Measurements from ENCODE around the gene PTTG1IP2. TPM values are rescaled to one million over a fixed set of nuclear protein-coding genes. Genes with fewer than 3 reads are reported as not detected.

The PTTG1IP2 gene
- total RNA-seq, 2 experiments from 2014 or later, result not detected

DNA sequence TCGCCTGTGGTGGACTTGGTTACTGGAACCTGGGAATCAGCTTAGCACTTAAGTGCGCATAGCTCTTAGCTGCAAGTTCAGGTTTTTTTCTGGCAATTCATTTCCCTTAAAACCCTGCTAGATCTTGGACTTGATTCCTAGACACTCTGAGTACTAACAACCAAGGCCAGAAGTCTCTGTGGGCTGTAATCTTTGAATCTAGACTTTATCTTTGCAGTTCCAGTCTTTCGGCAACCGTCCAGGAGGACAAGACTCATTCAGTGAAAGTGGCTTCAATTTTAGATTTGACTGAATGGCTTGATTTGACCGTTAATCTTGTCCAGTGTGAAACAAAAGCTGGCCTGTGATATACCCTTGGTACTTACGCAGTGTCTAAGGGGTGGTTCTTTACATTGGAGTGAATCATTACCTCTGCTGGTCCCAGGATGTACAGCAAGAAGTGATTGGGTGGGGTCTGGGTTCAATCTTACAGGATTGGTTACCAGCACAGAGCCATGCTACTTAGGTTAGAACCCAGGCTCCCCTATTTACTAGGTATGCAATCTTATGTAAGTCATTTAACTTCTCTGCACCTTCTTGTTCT is 16.4 kb downstream of the PTTG1IP2 start:
- ChIA-PET CTCF (no interaction called here), POLR2A (no interaction called here)
- Mint-ChIP-seq H3K36me3 (ENCODE audit: low read depth) (no peaks in the 10 kb centered on the region), H3K4me1 (ENCODE audit: low read depth) (no peaks in the 10 kb centered on the region), H3K4me3 (no peak overlapping the region), H3K27ac (no peak overlapping the region), H3K27me3 (ENCODE audit: low read depth) (peaks cover 6% of the 10 kb centered on the region), H3K9me3 (ENCODE audit: insufficient read depth) (no peaks in the 10 kb centered on the region)
- ATAC-seq, result no peak
- DNase-seq, result no peak

- peaks cover 6% of the 10 kb centered on the region for H3K27me3 Mint-ChIP-seq (ENCODE audit: low read depth)
- ChIA-PET POLR2A (no interaction called here), CTCF (no interaction called here)
- H3K4me1 Mint-ChIP-seq (ENCODE audit: low read depth), result no peaks in the 10 kb centered on the region
- no peak for ATAC-seq
- H3K9me3 Mint-ChIP-seq (ENCODE audit: insufficient read depth), result no peaks in the 10 kb centered on the region
- DNase-seq, result no peak
- no peaks in the 10 kb centered on the region for H3K36me3 Mint-ChIP-seq (ENCODE audit: low read depth)
- no peak overlapping the region for H3K27ac Mint-ChIP-seq
- H3K4me3 Mint-ChIP-seq, result no peak overlapping the region
These were observed 18.4 kb downstream of the PTTG1IP2 start for GRCh38 chr7:90487808-90488207.

DNA sequence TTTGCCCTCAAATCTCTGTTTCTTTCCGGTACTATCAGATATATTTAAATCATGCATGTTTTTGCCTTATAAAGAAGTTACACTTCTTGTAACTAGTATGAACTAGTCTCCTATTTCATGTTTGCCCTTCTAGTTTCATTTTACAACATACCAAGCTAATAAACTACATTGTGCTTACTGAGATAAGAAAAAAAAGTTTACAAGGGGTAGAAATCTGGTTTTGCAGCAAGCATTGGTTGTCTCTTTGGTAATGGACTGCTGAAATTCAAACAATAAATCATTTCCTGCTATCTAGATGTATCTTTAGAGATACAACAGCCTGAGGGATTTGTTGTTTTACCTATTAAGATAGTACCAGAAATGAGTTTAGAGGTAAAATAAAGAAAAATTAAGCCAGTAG is 18.8 kb downstream of the PTTG1IP2 start:
- peaks cover 5% of the 10 kb centered on the region for H3K27me3 Mint-ChIP-seq (ENCODE audit: low read depth)
- ChIA-PET POLR2A (no interaction called here), CTCF (no interaction called here)
- ATAC-seq (no peak), DNase-seq (no peak)
- H3K27ac Mint-ChIP-seq, result no peak overlapping the region
- H3K4me1 Mint-ChIP-seq (ENCODE audit: low read depth), result no peaks in the 10 kb centered on the region
- no peak overlapping the region for H3K4me3 Mint-ChIP-seq
- H3K9me3 Mint-ChIP-seq (ENCODE audit: insufficient read depth), result no peaks in the 10 kb centered on the region
- H3K36me3 Mint-ChIP-seq (ENCODE audit: low read depth), result no peaks in the 10 kb centered on the region

DNA sequence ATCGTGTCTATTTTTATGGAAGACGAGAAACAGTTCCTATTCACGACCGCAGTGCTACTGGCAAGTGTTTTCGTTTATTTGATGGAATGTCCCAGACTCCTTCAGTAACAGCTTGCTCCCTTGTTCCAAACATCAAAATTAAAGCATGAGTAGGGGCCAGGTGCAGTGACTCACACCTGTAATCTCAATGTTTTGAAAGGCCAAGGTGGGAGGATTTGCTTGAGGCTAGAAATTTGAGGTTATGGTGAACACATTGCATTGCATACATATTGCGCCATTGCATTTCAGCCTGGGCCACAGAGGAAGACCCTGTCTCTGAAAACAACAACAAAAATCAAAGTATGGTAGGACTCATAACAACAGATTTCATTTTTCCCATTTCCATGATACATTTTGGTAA is 22.8 kb downstream of the PTTG1IP2 start:
- H3K27me3 Mint-ChIP-seq (ENCODE audit: low read depth), result no peaks in the 10 kb centered on the region
- no peak for ATAC-seq
- no peaks in the 10 kb centered on the region for H3K4me1 Mint-ChIP-seq (ENCODE audit: low read depth)
- no peak for DNase-seq
- no peak overlapping the region for H3K27ac Mint-ChIP-seq
- ChIA-PET POLR2A (no interaction called here), CTCF (no interaction called here)
- no peaks in the 10 kb centered on the region for H3K36me3 Mint-ChIP-seq (ENCODE audit: low read depth)
- no peaks in the 10 kb centered on the region for H3K9me3 Mint-ChIP-seq (ENCODE audit: insufficient read depth)
- no peak overlapping the region for H3K4me3 Mint-ChIP-seq

- H3K27ac Mint-ChIP-seq, result no peak overlapping the region
- no peak overlapping the region for H3K4me3 Mint-ChIP-seq
- no peaks in the 10 kb centered on the region for H3K9me3 Mint-ChIP-seq (ENCODE audit: insufficient read depth)
- H3K27me3 Mint-ChIP-seq (ENCODE audit: low read depth), result no peaks in the 10 kb centered on the region
- no peaks in the 10 kb centered on the region for H3K36me3 Mint-ChIP-seq (ENCODE audit: low read depth)
- no peaks in the 10 kb centered on the region for H3K4me1 Mint-ChIP-seq (ENCODE audit: low read depth)
- no peak for ATAC-seq
- POLR2A ChIA-PET, result interaction anchor here (0.6 kb wide), 1 partner anchor 1366 kb away, joined by 4 read pairs; no protein-coding TSS in a partner anchor
- CTCF ChIA-PET, result no interaction called here
- no peak for DNase-seq
These were observed 25.8 kb downstream of the PTTG1IP2 start for GRCh38 chr7:90495241-90495640.

- no peak overlapping the region for H3K27ac Mint-ChIP-seq
- ATAC-seq, result no peak
These were observed 33.1 kb downstream of the PTTG1IP2 start for GRCh38 chr7:90502539-90502938.

DNA sequence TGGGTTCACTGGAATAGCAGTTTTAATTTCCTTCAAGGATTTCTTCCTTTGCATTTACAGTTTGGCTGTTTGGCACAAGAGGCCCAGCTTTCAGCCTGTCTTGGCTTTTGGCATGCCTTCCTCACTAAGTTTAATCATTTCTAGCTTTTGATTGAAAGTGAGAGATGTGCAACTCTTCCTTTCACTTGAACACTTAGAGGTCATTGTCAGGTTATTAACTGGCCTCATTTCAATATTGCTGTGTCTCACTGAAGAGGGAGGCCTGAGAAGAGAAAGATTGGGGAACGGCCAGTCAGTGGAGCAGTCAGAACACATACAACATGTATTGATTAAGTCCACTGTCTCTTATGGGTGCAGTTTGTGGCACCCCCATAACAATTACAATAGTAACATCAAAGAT is 33.9 kb downstream of the PTTG1IP2 start:
- H3K36me3 Mint-ChIP-seq (ENCODE audit: low read depth), result no peaks in the 10 kb centered on the region
- no peak overlapping the region for H3K4me3 Mint-ChIP-seq
- H3K27me3 Mint-ChIP-seq (ENCODE audit: low read depth), result no peaks in the 10 kb centered on the region
- no peak overlapping the region for H3K27ac Mint-ChIP-seq
- no peaks in the 10 kb centered on the region for H3K4me1 Mint-ChIP-seq (ENCODE audit: low read depth)
- no peak for ATAC-seq
- ChIA-PET CTCF (no interaction called here), POLR2A (no interaction called here)
- no peaks in the 10 kb centered on the region for H3K9me3 Mint-ChIP-seq (ENCODE audit: insufficient read depth)
- no peak for DNase-seq

More at GRCh38 chr7:90502539-90502938, 33.1 kb downstream of the PTTG1IP2 start:
- H3K27me3 Mint-ChIP-seq (ENCODE audit: low read depth), result no peaks in the 10 kb centered on the region
- H3K36me3 Mint-ChIP-seq (ENCODE audit: low read depth), result no peaks in the 10 kb centered on the region
- ChIA-PET POLR2A (no interaction called here), CTCF (no interaction called here)
- DNase-seq, result no peak
- H3K4me1 Mint-ChIP-seq (ENCODE audit: low read depth), result no peaks in the 10 kb centered on the region
- no peak overlapping the region for H3K4me3 Mint-ChIP-seq
- no peaks in the 10 kb centered on the region for H3K9me3 Mint-ChIP-seq (ENCODE audit: insufficient read depth)

DNA sequence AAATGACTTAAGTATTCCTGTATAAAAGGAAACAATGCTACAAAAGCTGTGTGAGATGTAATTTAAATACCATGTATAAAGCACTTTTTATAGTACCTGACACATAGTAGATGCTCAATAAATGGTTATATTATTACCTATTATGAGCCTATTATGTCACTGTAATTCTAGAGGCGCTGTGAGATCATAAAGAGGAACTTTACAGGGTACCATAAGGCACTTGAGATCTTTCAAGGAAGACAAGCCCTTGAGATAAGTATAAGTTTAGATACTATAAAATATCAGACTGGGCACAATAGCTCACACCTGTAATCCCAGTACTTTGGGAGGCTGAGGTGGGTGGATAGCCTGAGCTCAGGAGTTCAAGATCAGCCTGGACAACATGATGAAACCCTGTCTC is 38.3 kb downstream of the PTTG1IP2 start:
- H3K4me3 Mint-ChIP-seq, result no peak overlapping the region
- ChIA-PET CTCF (no interaction called here), POLR2A (no interaction called here)
- H3K27me3 Mint-ChIP-seq (ENCODE audit: low read depth), result no peaks in the 10 kb centered on the region
- ATAC-seq (no peak), DNase-seq (no peak)
- H3K4me1 Mint-ChIP-seq (ENCODE audit: low read depth), result no peaks in the 10 kb centered on the region
- H3K9me3 Mint-ChIP-seq (ENCODE audit: insufficient read depth), result no peaks in the 10 kb centered on the region
- no peak overlapping the region for H3K27ac Mint-ChIP-seq
- H3K36me3 Mint-ChIP-seq (ENCODE audit: low read depth), result no peaks in the 10 kb centered on the region

GRCh38 chr7:90511776-90512175 is 42.3 kb downstream of the PTTG1IP2 start:
- H3K4me3 Mint-ChIP-seq, result no peak overlapping the region
- ATAC-seq, result no peak
- H3K36me3 Mint-ChIP-seq (ENCODE audit: low read depth), result no peaks in the 10 kb centered on the region
- H3K27me3 Mint-ChIP-seq (ENCODE audit: low read depth), result peaks cover 3% of the 10 kb centered on the region
- no peaks in the 10 kb centered on the region for H3K9me3 Mint-ChIP-seq (ENCODE audit: insufficient read depth)
- CTCF ChIA-PET, result no interaction called here
- H3K4me1 Mint-ChIP-seq (ENCODE audit: low read depth), result no peaks in the 10 kb centered on the region
- DNase-seq, result no peak
- POLR2A ChIA-PET, result no interaction called here
- H3K27ac Mint-ChIP-seq, result no peak overlapping the region

DNA sequence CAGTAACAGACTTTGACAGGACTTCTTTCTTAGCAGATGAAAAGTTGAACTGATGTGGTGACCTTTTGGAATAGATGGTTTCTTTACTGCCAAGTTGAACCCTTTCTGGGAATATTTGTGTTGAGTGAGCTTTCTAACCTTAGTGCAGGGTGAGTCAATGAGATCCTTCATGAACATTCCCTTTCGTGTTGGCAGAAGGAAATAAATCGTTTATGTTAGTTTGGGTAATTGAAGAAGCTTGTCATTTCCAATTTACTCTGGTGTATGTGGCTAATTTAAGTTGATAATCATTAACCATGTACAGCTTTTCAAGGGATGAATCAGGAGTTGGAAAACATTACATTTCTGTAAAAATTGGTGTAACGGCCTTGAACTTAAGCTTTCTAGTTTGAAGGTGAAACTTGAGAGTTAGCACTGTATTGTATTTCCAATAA is 43.4 kb downstream of the PTTG1IP2 start:
- H3K27ac Mint-ChIP-seq, result no peak overlapping the region
- no peak overlapping the region for H3K4me3 Mint-ChIP-seq
- CTCF ChIA-PET, result no interaction called here
- DNase-seq (no peak), ATAC-seq (no peak)
- H3K4me1 Mint-ChIP-seq (ENCODE audit: low read depth), result no peaks in the 10 kb centered on the region
- POLR2A ChIA-PET, result no interaction called here
- peaks cover 3% of the 10 kb centered on the region for H3K27me3 Mint-ChIP-seq (ENCODE audit: low read depth)
- no peaks in the 10 kb centered on the region for H3K9me3 Mint-ChIP-seq (ENCODE audit: insufficient read depth)
- H3K36me3 Mint-ChIP-seq (ENCODE audit: low read depth), result no peaks in the 10 kb centered on the region

DNA sequence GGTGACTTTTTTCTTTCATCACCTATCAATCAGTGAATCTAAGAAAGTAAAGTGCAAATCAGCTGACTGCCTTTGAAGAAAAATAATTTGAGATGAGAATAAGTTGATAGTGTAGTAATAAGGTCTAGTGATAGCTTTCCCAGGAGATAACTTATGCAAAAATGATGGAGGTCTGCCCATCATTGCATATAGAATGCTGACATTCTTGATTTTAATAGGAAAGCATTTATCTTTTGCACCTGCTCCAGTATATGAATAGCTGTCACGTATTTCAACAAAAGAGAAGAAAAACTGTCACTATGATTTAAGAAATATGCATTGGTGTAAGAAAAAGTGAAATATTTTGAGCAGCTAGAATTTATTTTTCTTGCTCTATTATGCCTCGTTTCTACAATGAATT is 46.8 kb downstream of the PTTG1IP2 start:
- Mint-ChIP-seq H3K36me3 (ENCODE audit: low read depth) (no peaks in the 10 kb centered on the region), H3K4me1 (ENCODE audit: low read depth) (no peaks in the 10 kb centered on the region), H3K9me3 (ENCODE audit: insufficient read depth) (no peaks in the 10 kb centered on the region), H3K4me3 (no peak overlapping the region), H3K27ac (no peak overlapping the region), H3K27me3 (ENCODE audit: low read depth) (peaks cover 5% of the 10 kb centered on the region)
- ATAC-seq, result no peak
- CTCF ChIA-PET, result no interaction called here
- POLR2A ChIA-PET, result no interaction called here
- DNase-seq, result no peak

DNA sequence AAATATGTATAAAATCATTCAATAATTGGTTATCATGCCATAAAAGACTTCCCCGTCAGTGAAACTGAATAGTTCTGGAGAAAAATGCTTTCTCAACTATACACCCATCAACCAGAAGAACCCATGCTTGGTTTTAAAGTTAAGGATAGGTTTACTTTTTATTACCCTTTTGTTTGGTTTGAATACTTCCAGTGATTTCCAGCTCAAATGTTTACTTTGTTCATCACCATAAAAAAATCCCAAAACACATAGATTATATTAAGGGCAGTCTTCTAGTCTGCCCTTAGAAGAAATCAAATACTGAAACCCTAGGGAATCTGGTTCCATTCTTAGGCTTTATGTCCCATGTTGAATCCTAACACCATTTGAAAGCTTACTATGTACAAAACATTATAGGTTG is 49.2 kb downstream of the PTTG1IP2 start:
- no peak overlapping the region for H3K4me3 Mint-ChIP-seq
- POLR2A ChIA-PET, result no interaction called here
- no peak for DNase-seq
- peaks cover 5% of the 10 kb centered on the region for H3K27me3 Mint-ChIP-seq (ENCODE audit: low read depth)
- no peak overlapping the region for H3K27ac Mint-ChIP-seq
- H3K4me1 Mint-ChIP-seq (ENCODE audit: low read depth), result no peaks in the 10 kb centered on the region
- ATAC-seq, result no peak
- H3K9me3 Mint-ChIP-seq (ENCODE audit: insufficient read depth), result no peaks in the 10 kb centered on the region
- H3K36me3 Mint-ChIP-seq (ENCODE audit: low read depth), result no peaks in the 10 kb centered on the region
- CTCF ChIA-PET, result no interaction called here

- POLR2A ChIA-PET, result no interaction called here
- Mint-ChIP-seq H3K9me3 (ENCODE audit: insufficient read depth) (no peaks in the 10 kb centered on the region), H3K27me3 (ENCODE audit: low read depth) (peaks cover 2% of the 10 kb centered on the region), H3K4me3 (no peak overlapping the region), H3K4me1 (ENCODE audit: low read depth) (no peaks in the 10 kb centered on the region), H3K27ac (no peak overlapping the region), H3K36me3 (ENCODE audit: low read depth) (no peaks in the 10 kb centered on the region)
- ATAC-seq, result no peak
- no peak for DNase-seq
- CTCF ChIA-PET, result no interaction called here
These were observed 51.0 kb downstream of the PTTG1IP2 start for GRCh38 chr7:90520484-90520883.
